Breast epithelium (tissue), 4 donors: ENCODE measurements around the gene LEKR1. TPM values are rescaled to one million over a fixed set of nuclear protein-coding genes. Genes with fewer than 3 reads are reported as not detected.

ENCODE experiments used
- DNase-seq, 2 donors: peaks; one replicate each; pipeline ENCODE4 v3.0.0-alpha.2; 2019; ENCODE audit warnings: low spot score in 2 of 2
- H3K27ac ChIP-seq, 2 donors: fragments of 200-600 bp; sonication (generic) in 1 of 2; one replicate each; pipeline ENCODE4 v1.5.1; 2016 to 2019; ENCODE audit warnings: mild to moderate bottlenecking in 1 of 2
- H3K27me3 ChIP-seq, 2 donors: fragments of 200-600 bp; sonication (generic) in 1 of 2; one replicate each; pipeline versions ENCODE4 v1.5.1 to v1.6.0; 2017 to 2019; ENCODE audit warnings: control low read depth in 1 of 2, mild to moderate bottlenecking in 1 of 2
- H3K36me3 ChIP-seq: fragments of 200-600 bp; one replicate; pipeline ENCODE4 v1.5.1; 2019
- H3K4me1 ChIP-seq, 2 donors: fragments of 200-600 bp; sonication (generic); one replicate each; pipeline ENCODE4 v1.5.1; 2016 to 2019; ENCODE audit warnings: control low read depth in 1 of 2
- H3K4me3 ChIP-seq, 3 donors: fragments of 200-600 bp; sonication (generic); 1 replicate in 2 of 3; 2 replicates in 1 of 3; pipeline ENCODE4 v1.5.1; 2016 to 2019; ENCODE audit warnings: mild to moderate bottlenecking in 3 of 3, moderate library complexity in 2 of 3
- H3K9me3 ChIP-seq, 2 donors: fragments of 200-600 bp; sonication (generic) in 1 of 2; one replicate each; pipeline ENCODE4 v1.5.1; 2016 to 2019; ENCODE audit warnings: control low read depth in 1 of 2
- CTCF ChIP-seq, 3 donors: fragments of 450-650 bp; IDR thresholded peaks; one replicate each; pipeline ENCODE4 v1.5.1; 2016 to 2017; ENCODE audit warnings: antibody characterized with exemption in 3 of 3, mild to moderate bottlenecking in 3 of 3, moderate library complexity in 3 of 3
- POLR2A ChIP-seq: fragments of 450-650 bp; IDR thresholded peaks from one replicate; pipeline ENCODE4 v1.6.1; 2016; ENCODE audit warnings: antibody characterized with exemption, mild to moderate bottlenecking, moderate library complexity
- POLR2AphosphoS5 ChIP-seq, 3 donors: sonication (generic); formaldehyde crosslinking; IDR thresholded peaks; one replicate each; pipeline ENCODE4 v1.6.1; 2017; ENCODE audit warnings: antibody characterized with exemption in 3 of 3
- intact Hi-C: fragments of 100-400 bp; cut with DNase I; formaldehyde crosslinking; loops from one replicate; pipeline ENCODE4 v1.15.1; 2023; ENCODE audit warnings: low total_unique reads
- total RNA-seq, 3 donors: library from RNA; depleted of rRNA; stranded (reverse); fragments of >200 nt; gene quantifications; one replicate each; pipeline ENCODE4 v1.1.0, GENCODE V29; 2016

LEKR1 gene
- total RNA-seq, 3 donors from 2014 or later, result 1.6 to 8.0 (median 2.3) TPM

DNA sequence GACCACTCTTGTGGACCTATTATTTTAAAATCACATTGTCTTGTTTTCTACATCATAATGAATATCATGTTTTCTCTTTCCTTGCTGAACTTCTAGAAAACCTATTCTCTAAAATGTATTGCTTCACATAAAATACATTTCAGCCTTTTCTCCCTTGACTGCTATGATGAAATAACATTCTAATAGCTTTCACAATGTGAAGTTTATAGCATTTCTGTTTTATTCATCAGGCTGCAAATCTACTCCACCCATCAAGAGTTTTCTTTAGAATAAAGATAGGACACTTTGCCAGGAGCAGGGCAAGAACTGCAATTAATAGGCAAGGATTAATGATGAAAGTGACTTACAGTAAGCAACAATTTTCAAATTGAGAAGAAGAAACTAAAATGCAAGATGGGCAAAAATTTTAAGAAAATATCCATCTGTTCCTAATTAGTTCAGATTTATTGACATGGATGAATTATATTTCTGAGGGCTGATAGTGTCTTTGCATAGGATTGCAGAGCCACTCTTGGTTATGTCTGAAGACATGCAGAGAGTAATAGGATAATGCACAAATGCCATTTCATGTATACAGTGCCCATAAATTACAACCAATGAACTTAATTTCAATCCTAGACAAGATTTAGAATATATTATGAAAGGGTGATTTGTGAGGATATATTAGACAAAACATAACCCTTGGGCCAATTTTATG, 21.7 kb downstream of the LEKR1 start:
- no peaks in the 10 kb centered on the region for H3K9me3 ChIP-seq
- H3K4me3 ChIP-seq, result no peak overlapping the region
- DNase-seq, result no peak
- H3K27ac ChIP-seq, result no peak overlapping the region
- intact Hi-C loops, result no loop called here
- no peaks in the 10 kb centered on the region for H3K27me3 ChIP-seq
- H3K36me3 ChIP-seq, result no peaks in the 10 kb centered on the region
- no peaks in the 10 kb centered on the region for H3K4me1 ChIP-seq
- TF ChIP-seq POLR2AphosphoS5 (IDR thresholded peaks at IDR 0.05), result no peak
- TF ChIP-seq POLR2A, result no peak
- no peak for TF ChIP-seq CTCF (IDR thresholded peaks at IDR 0.05)

GRCh38 chr3:156859578-156859977, 33.4 kb downstream of the LEKR1 start:
- Histone ChIP-seq H3K9me3 (no peaks in the 10 kb centered on the region), H3K27me3 (no peaks in the 10 kb centered on the region), H3K36me3 (no peaks in the 10 kb centered on the region), H3K27ac (no peak overlapping the region), H3K4me1 (no peaks in the 10 kb centered on the region), H3K4me3 (no peak overlapping the region)
- intact Hi-C loops, result no loop called here
- TF ChIP-seq CTCF (IDR thresholded peaks at IDR 0.05), result no peak
- TF ChIP-seq POLR2AphosphoS5 (IDR thresholded peaks at IDR 0.05), result no peak
- TF ChIP-seq POLR2A, result no peak
- no peak for DNase-seq

DNA sequence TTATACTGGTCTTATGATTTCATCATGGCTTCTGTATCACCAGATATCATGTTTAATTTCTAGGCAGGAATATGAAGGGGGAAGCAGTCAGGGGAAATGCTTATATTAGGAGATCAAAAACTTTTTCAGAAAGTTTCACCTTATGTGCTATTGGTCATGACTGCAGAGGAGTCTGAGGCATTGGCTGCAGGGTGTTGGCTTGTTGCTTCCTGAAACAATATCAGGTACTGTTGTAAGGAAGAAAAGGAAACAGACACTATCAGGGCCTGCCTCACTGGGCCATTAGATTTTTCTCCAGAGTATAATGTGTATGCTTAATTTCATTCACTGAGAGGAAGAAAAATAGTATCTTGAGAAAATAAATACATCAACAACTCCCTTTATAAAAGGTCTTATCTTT, 34.7 kb downstream of the LEKR1 start:
- H3K36me3 ChIP-seq, result no peaks in the 10 kb centered on the region
- H3K27me3 ChIP-seq, result no peaks in the 10 kb centered on the region
- no peak overlapping the region for H3K27ac ChIP-seq
- no peak for DNase-seq
- no peaks in the 10 kb centered on the region for H3K9me3 ChIP-seq
- intact Hi-C loops, result no loop called here
- H3K4me1 ChIP-seq, result no peaks in the 10 kb centered on the region
- no peak for TF ChIP-seq CTCF (IDR thresholded peaks at IDR 0.05)
- TF ChIP-seq POLR2A, result no peak
- no peak for TF ChIP-seq POLR2AphosphoS5 (IDR thresholded peaks at IDR 0.05)
- H3K4me3 ChIP-seq, result no peak overlapping the region

DNA sequence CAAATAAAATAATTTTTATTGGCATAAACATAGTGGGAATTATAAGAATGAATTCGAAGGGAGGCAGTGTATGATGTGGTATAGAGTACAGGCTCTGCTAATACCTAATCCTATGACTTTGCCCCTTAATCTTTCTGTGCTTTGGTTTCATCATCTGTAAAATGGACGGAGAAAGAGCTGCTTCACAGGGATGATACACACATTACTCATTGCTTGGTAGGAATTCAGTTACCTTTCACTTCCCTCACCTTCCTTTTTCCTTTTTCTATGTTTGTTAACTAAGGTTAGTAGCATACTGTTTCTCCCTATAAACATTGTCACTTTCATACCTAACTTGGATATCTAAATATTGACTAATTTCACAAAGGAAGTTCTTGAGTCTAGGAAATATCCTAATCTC, 36.2 kb downstream of the LEKR1 start:
- no peak for DNase-seq
- Histone ChIP-seq H3K27ac (no peak overlapping the region), H3K4me3 (no peak overlapping the region), H3K36me3 (no peaks in the 10 kb centered on the region), H3K4me1 (no peaks in the 10 kb centered on the region), H3K27me3 (no peaks in the 10 kb centered on the region), H3K9me3 (no peaks in the 10 kb centered on the region)
- intact Hi-C loops, result no loop called here
- TF ChIP-seq POLR2AphosphoS5 (IDR thresholded peaks at IDR 0.05), result no peak
- TF ChIP-seq CTCF (IDR thresholded peaks at IDR 0.05), result no peak
- TF ChIP-seq POLR2A, result no peak

- no peak for TF ChIP-seq POLR2A
- no peaks in the 10 kb centered on the region for H3K4me1 ChIP-seq
- no peak for DNase-seq
- H3K27me3 ChIP-seq, result no peaks in the 10 kb centered on the region
- no peaks in the 10 kb centered on the region for H3K36me3 ChIP-seq
- no peaks in the 10 kb centered on the region for H3K9me3 ChIP-seq
- no peak overlapping the region for H3K27ac ChIP-seq
- intact Hi-C loops, result no loop called here
- no peak overlapping the region for H3K4me3 ChIP-seq
Observed at GRCh38 chr3:156865732-156866131, 39.6 kb downstream of the LEKR1 start.

GRCh38 chr3:156867174-156867573, 41.0 kb downstream of the LEKR1 start:
- Histone ChIP-seq H3K4me3 (no peak overlapping the region), H3K27me3 (no peaks in the 10 kb centered on the region), H3K9me3 (peaks cover 0 to under 1% of the 10 kb centered on the region in 2 donors), H3K4me1 (no peaks in the 10 kb centered on the region), H3K36me3 (no peaks in the 10 kb centered on the region), H3K27ac (no peak overlapping the region)
- intact Hi-C loops, result no loop called here
- DNase-seq, result no peak
- TF ChIP-seq POLR2A (no peak), POLR2AphosphoS5 (IDR thresholded peaks at IDR 0.05) (no peak), CTCF (IDR thresholded peaks at IDR 0.05) (no peak)
